ENCODE measurements around the gene TRPM4.
"Not testable (repeated sequence)": the region's sequence is repeated elsewhere in the genome, so short reads cannot be mapped to it uniquely, and the experiment has no call there.

The TRPM4 gene

DNA sequence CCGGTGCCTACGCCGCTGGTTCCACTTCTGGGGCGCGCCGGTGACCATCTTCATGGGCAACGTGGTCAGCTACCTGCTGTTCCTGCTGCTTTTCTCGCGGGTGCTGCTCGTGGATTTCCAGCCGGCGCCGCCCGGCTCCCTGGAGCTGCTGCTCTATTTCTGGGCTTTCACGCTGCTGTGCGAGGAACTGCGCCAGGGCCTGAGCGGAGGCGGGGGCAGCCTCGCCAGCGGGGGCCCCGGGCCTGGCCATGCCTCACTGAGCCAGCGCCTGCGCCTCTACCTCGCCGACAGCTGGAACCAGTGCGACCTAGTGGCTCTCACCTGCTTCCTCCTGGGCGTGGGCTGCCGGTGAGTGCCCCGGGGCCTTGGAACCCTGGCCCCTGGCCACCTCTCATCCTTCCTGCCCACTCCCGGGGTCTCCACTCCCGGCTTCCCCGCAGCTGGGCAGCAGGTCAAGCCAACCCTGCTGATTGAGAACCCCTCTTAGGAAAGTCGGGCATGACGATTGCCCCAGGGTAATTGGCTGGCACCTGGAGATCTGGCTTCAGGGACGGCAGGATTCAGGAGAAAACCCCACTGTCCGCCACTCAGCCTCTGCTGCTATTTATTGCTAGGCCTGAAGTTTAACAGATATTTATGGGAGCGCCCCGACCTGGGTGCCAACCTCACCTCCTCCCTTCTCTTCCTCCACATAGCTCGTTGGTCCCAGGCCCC, 39.1 kb downstream of the TRPM4 start:
- DNase-seq: no peak

- DNase-seq: no peak
Observed at GRCh38 chr19:49200238-49200862, 42.8 kb downstream of the TRPM4 start.

GRCh38 chr19:49201042-49201441, 43.5 kb downstream of the TRPM4 start:
- no peak for DNase-seq

- DNase-seq: no peak
Observed at GRCh38 chr19:49205114-49205513, 47.5 kb downstream of the TRPM4 start.

DNA sequence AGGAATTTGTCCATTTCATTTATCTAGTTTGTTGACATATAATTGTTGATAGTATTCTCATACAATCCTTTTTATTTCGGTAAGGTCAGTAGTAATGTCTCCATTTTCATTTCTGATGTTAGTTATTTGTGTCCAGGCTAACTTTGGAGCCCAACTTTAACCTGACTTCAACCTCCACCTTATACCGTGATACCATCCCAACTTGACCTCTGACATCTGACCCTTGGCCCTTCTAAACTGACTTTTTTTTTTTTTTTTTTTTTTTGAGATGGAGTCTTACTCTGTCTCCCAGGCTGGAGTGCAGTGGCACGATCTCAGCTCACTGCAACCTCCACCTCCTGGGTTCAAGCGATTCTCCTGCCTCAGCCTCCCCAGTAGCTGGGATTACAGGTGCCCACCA, 51.9 kb downstream of the TRPM4 start:
- DNase-seq: not testable (repeated sequence)

DNA sequence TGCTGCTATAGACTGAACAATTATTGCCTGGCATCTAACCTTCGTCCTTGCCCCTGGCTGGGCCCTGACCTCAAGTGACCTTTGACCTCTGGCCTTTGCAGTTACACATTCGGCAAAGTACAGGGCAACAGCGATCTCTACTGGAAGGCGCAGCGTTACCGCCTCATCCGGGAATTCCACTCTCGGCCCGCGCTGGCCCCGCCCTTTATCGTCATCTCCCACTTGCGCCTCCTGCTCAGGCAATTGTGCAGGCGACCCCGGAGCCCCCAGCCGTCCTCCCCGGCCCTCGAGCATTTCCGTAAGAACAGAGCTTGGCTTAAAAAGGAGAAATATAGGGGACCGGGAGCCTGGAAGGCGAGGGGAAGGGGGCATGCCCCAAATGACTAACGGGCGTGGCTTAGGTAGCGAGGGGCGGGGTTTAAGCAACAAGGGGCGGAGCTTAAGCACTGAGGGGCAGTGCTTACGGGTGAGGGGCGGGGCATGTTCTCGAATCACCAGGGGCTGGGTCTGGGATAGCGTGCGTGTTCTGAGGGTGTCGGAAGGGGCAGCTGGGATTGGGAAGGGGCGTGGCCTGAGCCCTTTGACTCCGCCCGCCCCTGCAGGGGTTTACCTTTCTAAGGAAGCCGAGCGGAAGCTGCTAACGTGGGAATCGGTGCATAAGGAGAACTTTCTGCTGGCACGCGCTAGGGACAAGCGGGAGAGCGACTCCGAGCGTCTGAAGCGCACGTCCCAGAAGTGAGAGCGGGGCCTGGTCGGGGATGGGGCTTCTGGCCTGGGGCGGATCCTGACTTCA, 52.7 kb downstream of the TRPM4 start:
- DNase-seq: no peak

DNA sequence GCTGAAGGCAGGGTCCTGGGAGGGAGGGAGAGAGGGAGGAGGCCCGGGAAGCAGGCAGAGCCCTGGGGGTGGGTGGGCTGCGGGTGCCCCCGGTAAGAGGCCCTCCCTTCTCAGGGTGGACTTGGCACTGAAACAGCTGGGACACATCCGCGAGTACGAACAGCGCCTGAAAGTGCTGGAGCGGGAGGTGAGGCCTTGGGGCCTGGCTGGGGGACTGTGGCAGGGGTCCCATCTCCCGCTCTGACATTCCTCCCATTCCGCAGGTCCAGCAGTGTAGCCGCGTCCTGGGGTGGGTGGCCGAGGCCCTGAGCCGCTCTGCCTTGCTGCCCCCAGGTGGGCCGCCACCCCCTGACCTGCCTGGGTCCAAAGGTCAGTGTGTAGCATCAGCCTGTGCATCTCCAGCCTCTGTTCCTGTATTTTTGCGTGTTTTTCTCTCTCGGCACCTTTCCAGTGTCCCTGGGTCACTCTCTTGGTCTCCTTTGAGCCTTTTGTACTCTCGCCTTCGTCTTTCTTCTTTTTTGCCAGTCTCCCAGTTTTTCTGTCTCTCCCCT, 53.4 kb downstream of the TRPM4 start:
- no peak for DNase-seq

DNA sequence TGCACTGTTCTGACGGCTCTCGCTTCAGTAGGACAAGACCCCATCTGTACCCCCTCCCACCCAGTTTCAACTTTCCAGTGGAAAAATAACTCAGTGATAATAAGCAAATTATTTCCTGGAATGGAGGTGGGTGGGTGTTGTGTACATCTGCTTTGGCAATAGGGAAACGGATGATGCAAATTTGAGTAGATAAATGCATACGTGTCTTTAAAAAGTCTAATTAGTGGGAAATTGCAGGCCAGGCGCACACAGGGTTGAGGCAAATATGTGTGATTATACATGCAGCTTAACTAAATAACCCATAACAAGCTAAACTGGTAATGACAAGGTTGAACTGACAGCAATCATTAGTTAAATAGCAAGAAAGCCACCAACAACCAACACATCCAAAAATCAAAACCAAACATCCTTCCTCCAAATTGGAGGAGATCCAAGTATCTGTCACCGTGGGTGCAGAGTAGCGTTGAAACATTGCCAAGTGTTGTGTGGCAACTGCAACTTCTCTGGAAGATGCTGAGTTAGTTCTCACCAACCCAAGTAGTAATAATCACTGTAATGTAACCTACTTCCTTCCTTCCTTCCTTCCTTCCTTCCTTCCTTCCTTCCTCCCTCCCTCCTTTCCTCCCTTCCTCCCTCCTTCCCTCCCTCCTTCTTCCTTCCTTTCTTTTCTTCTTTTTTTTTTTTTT, 54.6 kb downstream of the TRPM4 start:
- DNase-seq: no peak

DNA sequence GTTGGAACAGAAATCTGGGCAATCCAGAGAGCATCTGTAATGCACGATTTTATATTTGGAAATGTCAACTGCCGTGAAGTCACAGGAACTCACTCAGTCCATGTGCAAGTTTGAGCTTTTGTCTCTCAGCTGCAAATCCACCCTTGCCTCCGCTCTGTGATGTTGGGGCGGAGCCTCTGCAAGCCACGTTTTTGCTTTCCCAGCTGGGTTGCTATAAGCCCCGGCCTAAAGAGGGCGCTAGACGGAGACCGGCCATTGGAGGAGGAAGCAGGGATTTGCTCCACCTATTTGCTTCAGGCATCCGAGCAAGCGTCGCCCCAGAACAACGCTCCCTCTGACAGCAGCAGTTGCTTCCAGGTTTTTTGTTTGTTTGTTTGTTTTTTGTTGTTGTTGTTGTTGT, 56.2 kb downstream of the TRPM4 start:
- no peak for DNase-seq

- DNase-seq: no peak
Observed at GRCh38 chr19:49214701-49215100, 57.1 kb downstream of the TRPM4 start.

DNA sequence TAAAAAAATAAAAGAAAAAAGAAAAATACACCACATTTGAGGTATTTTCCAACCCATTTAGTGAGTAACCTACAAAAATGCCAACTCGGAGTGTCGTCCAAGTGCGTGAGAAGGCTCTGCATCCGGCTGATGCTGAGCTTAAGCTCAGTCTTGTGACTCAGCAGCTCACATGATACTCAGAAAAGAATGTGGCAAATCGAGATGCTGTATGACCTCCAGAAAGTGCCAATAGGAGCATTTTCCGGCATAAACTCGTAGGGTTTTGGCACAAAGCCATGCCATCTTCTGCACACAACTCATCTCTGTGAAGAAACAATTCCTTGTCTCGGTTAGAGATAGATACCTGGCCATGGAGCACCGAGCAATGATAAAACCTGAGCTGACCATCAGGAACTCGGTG, 58.5 kb downstream of the TRPM4 start:
- no peak for DNase-seq

DNA sequence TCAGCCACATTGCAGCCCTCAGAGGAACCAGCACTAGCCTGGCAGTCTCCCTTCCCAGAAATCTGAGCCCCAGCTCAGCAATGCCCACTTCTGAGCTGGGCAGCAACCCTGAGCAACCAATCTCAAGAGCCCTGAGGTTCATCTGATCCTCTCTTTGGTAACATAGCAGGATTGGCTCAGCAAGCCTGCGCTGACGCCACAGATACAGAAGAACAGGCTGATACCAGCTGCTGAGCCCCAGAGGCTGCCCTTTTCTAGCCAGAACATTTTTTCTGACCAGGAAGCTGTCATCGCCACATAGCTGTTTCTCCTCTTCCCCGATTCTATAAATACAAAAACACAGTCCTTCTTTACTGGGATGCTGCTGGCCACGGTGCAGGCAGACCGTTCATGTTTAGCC, 59.8 kb downstream of the TRPM4 start:
- no peak for DNase-seq

- DNase-seq: no peak
Observed at GRCh38 chr19:49222011-49222410, 64.4 kb downstream of the TRPM4 start.

DNA sequence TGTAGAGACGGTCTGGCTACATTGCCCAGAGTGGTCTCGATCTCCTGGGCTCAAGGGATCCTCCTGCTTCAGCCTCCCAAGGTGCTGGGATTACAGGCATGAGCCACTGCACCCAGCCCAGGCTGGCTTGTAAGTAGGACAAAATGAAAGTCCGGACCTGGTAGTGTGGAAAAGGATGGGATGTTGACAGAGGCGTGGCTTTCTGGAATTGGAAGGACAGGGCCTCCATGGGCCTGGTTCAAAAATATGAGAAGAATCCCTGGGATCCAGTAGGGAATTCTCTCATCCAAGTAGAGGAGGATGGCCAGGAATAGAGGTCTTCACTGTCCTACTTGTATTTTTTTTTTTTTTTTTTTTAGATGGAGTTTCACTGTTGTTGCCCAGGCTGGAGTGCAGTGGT, 64.9 kb downstream of the TRPM4 start:
- DNase-seq: no peak

- no peak for DNase-seq
Observed at GRCh38 chr19:49223472-49223871, 65.9 kb downstream of the TRPM4 start.

GRCh38 chr19:49224441-49224840, 66.8 kb downstream of the TRPM4 start:
- DNase-seq: not testable (repeated sequence)

DNA sequence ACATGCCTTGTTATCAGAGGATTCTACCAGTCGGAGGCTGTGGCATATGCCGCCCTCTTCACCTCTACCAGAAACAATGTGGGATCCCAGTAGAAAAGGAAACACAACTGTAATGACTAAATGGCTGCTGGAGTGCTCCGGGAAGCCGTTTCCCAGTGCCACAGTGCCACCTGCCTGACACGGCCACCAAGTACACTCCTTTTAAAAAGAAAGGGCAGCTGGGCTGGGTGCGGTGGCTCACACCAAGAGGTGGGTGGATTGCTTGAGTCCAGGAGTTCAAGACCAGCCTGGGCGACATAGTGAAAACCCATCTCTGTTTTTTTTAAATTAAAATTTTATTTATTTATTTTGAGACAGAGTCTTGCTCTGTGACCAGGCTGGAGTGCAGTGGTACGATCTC, 67.3 kb downstream of the TRPM4 start:
- DNase-seq: peak; percentile 71

DNA sequence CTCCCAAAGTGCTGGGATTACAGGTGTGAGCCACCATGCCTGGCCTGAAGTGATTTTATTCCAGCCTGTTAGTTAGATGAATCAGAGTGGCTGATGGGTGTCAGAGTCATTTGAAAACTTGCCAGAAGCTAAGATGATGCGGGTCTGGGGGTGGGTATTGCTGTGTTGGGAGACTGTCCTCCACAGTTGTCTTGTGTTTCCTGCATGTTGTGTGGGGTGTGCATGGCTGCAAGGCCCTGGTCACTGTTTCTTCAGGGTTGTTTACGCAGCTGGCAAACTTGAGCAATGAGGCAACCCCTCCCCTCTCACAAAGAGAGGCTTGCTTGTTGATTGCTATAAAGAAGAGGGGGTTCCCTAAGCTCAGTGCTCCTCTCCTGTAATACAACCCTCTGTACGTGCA, 71.8 kb downstream of the TRPM4 start:
- DNase-seq: no peak

- DNase-seq: no peak
Observed at GRCh38 chr19:49231389-49231788, 73.8 kb downstream of the TRPM4 start.

DNA sequence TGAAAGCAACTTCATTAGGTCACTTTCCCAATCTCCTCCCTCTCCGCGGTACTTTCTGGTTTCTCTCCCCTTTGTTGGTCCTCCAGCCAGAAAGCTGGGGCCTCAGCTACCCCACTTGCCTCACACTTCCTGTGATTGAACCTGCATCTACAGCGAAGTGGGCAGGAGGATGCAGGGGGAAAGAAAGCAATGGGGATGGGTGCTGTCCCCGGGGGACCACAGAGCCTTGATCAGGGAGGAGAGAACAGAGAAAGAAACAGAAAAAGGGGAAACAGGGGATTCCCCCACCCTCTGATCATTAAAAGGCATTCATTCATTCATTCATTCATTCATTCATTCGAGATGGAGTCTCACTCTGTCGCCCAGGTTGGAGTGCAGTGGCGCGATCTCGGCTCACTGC, 74.2 kb downstream of the TRPM4 start:
- no peak for DNase-seq

GRCh38 chr19:49233163-49233562, 75.6 kb downstream of the TRPM4 start:
- DNase-seq: no peak

- DNase-seq: no peak
Observed at GRCh38 chr19:49241769-49242168, 84.2 kb downstream of the TRPM4 start.

DNA sequence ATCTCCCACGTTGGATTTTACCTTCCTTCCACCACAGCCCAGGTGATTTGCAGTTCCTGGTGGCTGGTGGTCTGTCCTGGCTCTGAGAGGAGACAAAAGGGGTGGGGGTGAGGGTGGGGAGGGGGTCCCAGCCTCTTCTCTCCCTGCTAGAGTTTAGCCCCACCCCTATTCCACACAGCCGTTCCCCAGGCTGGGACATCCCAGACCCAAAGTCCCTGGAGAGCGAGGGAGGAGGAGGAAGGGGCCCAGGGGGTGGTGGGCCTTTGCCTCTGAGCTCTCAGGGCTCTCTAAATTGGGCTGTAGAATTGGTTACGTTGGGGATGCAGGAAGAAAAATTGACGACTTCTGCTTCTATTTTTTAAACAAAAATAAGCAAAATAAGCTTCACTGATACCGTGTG, 85.5 kb downstream of the TRPM4 start:
- DNase-seq: no peak
